H9 (cell line): ENCODE data around the gene HIRA. TPM values are rescaled to one million over a fixed set of nuclear protein-coding genes. Genes with fewer than 3 reads are reported as not detected.

Source experiments
- DNase-seq: peaks from one replicate; pipeline ENCODE4 v3.0.0-alpha.2; 2017
- H2AFZ ChIP-seq: one replicate; pipeline ENCODE4 v1.6.1; 2013; ENCODE audit warnings: mild to moderate bottlenecking, low read length, control low read depth, moderate library complexity
- H2AK5ac ChIP-seq: 2 replicates; pipeline ENCODE4 v1.6.1; 2013; ENCODE audit warnings: low read length, control low read depth, mixed read lengths; ENCODE audit not compliant: insufficient read length
- H2BK120ac ChIP-seq: one replicate; pipeline ENCODE4 v1.6.1; 2013; ENCODE audit warnings: low read depth, mild to moderate bottlenecking, low read length, control low read depth, inconsistent platforms; ENCODE audit not compliant: poor library complexity, severe bottlenecking
- H2BK12ac ChIP-seq: 2 replicates; pipeline ENCODE4 v1.6.1; 2013; ENCODE audit warnings: low read length, control low read depth, mixed read lengths, low read depth; ENCODE audit not compliant: insufficient read length
- H2BK15ac ChIP-seq: 2 replicates; pipeline ENCODE4 v1.6.1; 2013; ENCODE audit warnings: low read depth, low read length, control low read depth
- H2BK20ac ChIP-seq: one replicate; pipeline ENCODE4 v1.6.1; 2013; ENCODE audit warnings: low read depth, mild to moderate bottlenecking, low read length, control low read depth, inconsistent platforms; ENCODE audit not compliant: poor library complexity, severe bottlenecking
- H2BK5ac ChIP-seq: 2 replicates; pipeline ENCODE4 v1.6.1; 2013; ENCODE audit warnings: low read length, control low read depth, mixed read lengths; ENCODE audit not compliant: insufficient read length
- H3K14ac ChIP-seq: 2 replicates; pipeline ENCODE4 v1.6.1; 2013; ENCODE audit warnings: low read length, control low read depth; ENCODE audit not compliant: insufficient read depth
- H3K18ac ChIP-seq: 2 replicates; pipeline ENCODE4 v1.6.1; 2013; ENCODE audit warnings: low read depth, mild to moderate bottlenecking, mixed read lengths, low read length, control low read depth; ENCODE audit not compliant: insufficient read length
- H3K23ac ChIP-seq: 2 replicates; pipeline ENCODE4 v1.6.1; 2013; ENCODE audit warnings: low read length, control low read depth, mixed read lengths, low read depth; ENCODE audit not compliant: insufficient read length
- H3K23me2 ChIP-seq: 2 replicates; pipeline ENCODE4 v1.6.1; 2013; ENCODE audit warnings: low read depth, mild to moderate bottlenecking, mixed read lengths, low read length, control low read depth; ENCODE audit not compliant: insufficient read length, poor library complexity, severe bottlenecking
- H3K27ac ChIP-seq: 2 replicates; pipeline ENCODE4 v1.5.1; 2013; ENCODE audit warnings: low read length, control low read depth, mixed read lengths, low read depth; ENCODE audit not compliant: insufficient read length
- H3K27me3 ChIP-seq: 2 replicates; pipeline ENCODE4 v1.6.1; 2013; ENCODE audit warnings: low read length, control low read depth, inconsistent platforms; ENCODE audit not compliant: insufficient read depth
- H3K4ac ChIP-seq: 2 replicates; pipeline ENCODE4 v1.6.1; 2013; ENCODE audit warnings: low read depth, mild to moderate bottlenecking, control low read depth, inconsistent platforms, low read length, moderate library complexity
- H3K4me1 ChIP-seq: 2 replicates; pipeline ENCODE4 v1.6.1; 2013; ENCODE audit warnings: low read length, control low read depth, inconsistent platforms; ENCODE audit not compliant: insufficient read depth
- H3K4me2 ChIP-seq: 2 replicates; pipeline ENCODE4 v1.6.1; 2013; ENCODE audit warnings: low read length, control low read depth, mixed read lengths; ENCODE audit not compliant: insufficient read length, insufficient read depth
- H3K56ac ChIP-seq: 2 replicates; pipeline ENCODE4 v1.6.1; 2013; ENCODE audit warnings: low read depth, mild to moderate bottlenecking, mixed read lengths, low read length, control low read depth; ENCODE audit not compliant: insufficient read length
- H3K79me1 ChIP-seq: 2 replicates; pipeline ENCODE4 v1.6.1; 2013; ENCODE audit warnings: low read depth, mild to moderate bottlenecking, moderate library complexity, low read length, control low read depth, inconsistent platforms; ENCODE audit not compliant: insufficient read depth, poor library complexity, severe bottlenecking
- H3K79me2 ChIP-seq: 2 replicates; pipeline ENCODE4 v1.6.1; 2013; ENCODE audit warnings: low read length, control low read depth, inconsistent platforms; ENCODE audit not compliant: insufficient read depth
- H3K9ac ChIP-seq: 2 replicates; pipeline ENCODE4 v1.6.1; 2013; ENCODE audit warnings: low read length, control low read depth, mixed read lengths; ENCODE audit not compliant: insufficient read length; ENCODE audit errors: extremely low read depth
- H3K9me3 ChIP-seq: one replicate; pipeline ENCODE4 v1.6.1; 2013; ENCODE audit warnings: low read depth, low read length, inconsistent platforms; ENCODE audit not compliant: control insufficient read depth
- H3T11ph ChIP-seq: one replicate; pipeline ENCODE4 v1.6.1; 2013; ENCODE audit warnings: mild to moderate bottlenecking, low read length, control low read depth, inconsistent platforms
- H4K20me1 ChIP-seq: one replicate; pipeline ENCODE4 v1.6.1; 2013; ENCODE audit not compliant: control insufficient read depth, insufficient read length, insufficient read depth
- H4K5ac ChIP-seq: 2 replicates; pipeline ENCODE4 v1.6.1; 2013; ENCODE audit warnings: low read depth, mild to moderate bottlenecking, mixed read lengths, low read length, control low read depth; ENCODE audit not compliant: insufficient read length
- H4K8ac ChIP-seq: replicated peaks from 2 replicates; pipeline ENCODE4 v1.6.1; 2013; ENCODE audit warnings: low read length, control low read depth, mixed read lengths, low read depth; ENCODE audit not compliant: insufficient read length
- H4K91ac ChIP-seq: 2 replicates; pipeline ENCODE4 v1.6.1; 2013; ENCODE audit warnings: low read depth, mild to moderate bottlenecking, moderate library complexity, mixed read lengths, low read length, control low read depth; ENCODE audit not compliant: insufficient read length
- H3K27ac Mint-ChIP-seq, 3 experiments: 2 replicates in 2 of 3; 3 replicates in 1 of 3; pipeline ENCODE4 v1.8.0; 2020 to 2021; ENCODE audit warnings: mixed read lengths in 3 of 3, mild to moderate bottlenecking in 1 of 3, moderate library complexity in 1 of 3
- H3K27me3 Mint-ChIP-seq: 2 replicates; pipeline ENCODE4 v1.8.0; 2021; ENCODE audit warnings: low read depth, mild to moderate bottlenecking, moderate library complexity, mixed read lengths
- H3K36me3 Mint-ChIP-seq, 3 experiments: 2 replicates in 2 of 3; 3 replicates in 1 of 3; pipeline ENCODE4 v1.8.0; 2020 to 2021; ENCODE audit warnings: low read depth in 3 of 3, mixed read lengths in 3 of 3; ENCODE audit not compliant: insufficient read depth in 1 of 3
- H3K4me1 Mint-ChIP-seq, 2 experiments: 2 replicates each; pipeline ENCODE4 v1.8.0; 2020; ENCODE audit warnings: mixed read lengths in 2 of 2
- H3K4me3 Mint-ChIP-seq, 2 experiments: 2 replicates in 1 of 2; 3 replicates in 1 of 2; pipeline ENCODE4 v1.8.0; 2020 to 2021; ENCODE audit warnings: mild to moderate bottlenecking in 2 of 2, mixed read lengths in 2 of 2, moderate library complexity in 1 of 2
- H3K9me3 Mint-ChIP-seq, 2 experiments: 2 replicates in 1 of 2; 3 replicates in 1 of 2; pipeline ENCODE4 v1.8.0; 2020; ENCODE audit warnings: mild to moderate bottlenecking in 2 of 2, mixed read lengths in 2 of 2, moderate library complexity in 1 of 2
- CTCF ChIP-seq: fragments of 200-600 bp; sonication (generic); conservative IDR thresholded peaks from 3 replicates; pipeline ENCODE4 v1.8.0; 2021; ENCODE audit warnings: antibody characterized with exemption, mild to moderate bottlenecking
- WGBS: extraction: QIAGEN DNeasy Blood & Tissue Kit; methylation state at CpG from one replicate; pipeline ENCODE4 v1.1.7; 2013; ENCODE audit warnings: missing lambda C conversion rate, low lambda C conversion rate, mixed read lengths; ENCODE audit not compliant: insufficient read length; ENCODE audit errors: extremely low coverage; 5-methylcytosine and 5-hydroxymethylcytosine counted together
- total RNA-seq: library from RNA; stranded (reverse); gene quantifications from 2 replicates; pipeline ENCODE4 v1.2.1, GENCODE V29; 2021

Gene HIRA
- total RNA-seq, 1 experiment from 2014 or later, result 51.9 TPM

- H3K14ac ChIP-seq, result no peak overlapping the region
- no peaks in the 10 kb centered on the region for H3K79me2 ChIP-seq
- no peak overlapping the region for H3K4ac ChIP-seq
- H3K23ac ChIP-seq, result no peak overlapping the region
- Mint-ChIP-seq H3K9me3 (no peaks in the 10 kb centered on the region), H3K27me3 (no peaks in the 10 kb centered on the region; the same call in 1 of the 2 replicates), H3K4me3 (no peak overlapping the region), H3K36me3 (peaks cover 14 to 73% (median 50%) of the 10 kb centered on the region in 3 experiments; a peak in 6 of 7 replicates), H3K27ac (no peak overlapping the region), H3K4me1 (no peaks in the 10 kb centered on the region)
- H2BK12ac ChIP-seq, result no peak overlapping the region
- WGBS, result no CpG with 5 or more reads among the region's 3 CpGs
- no peak overlapping the region for H4K5ac ChIP-seq
- H3K9ac ChIP-seq, result no peak overlapping the region
- no peaks in the 10 kb centered on the region for H3K23me2 ChIP-seq
- no peaks in the 10 kb centered on the region for H3K27me3 ChIP-seq
- H4K91ac ChIP-seq, result no peak overlapping the region
- no peak overlapping the region for H2BK15ac ChIP-seq
- no peak for DNase-seq
- H2AK5ac ChIP-seq, result no peak overlapping the region
- H2BK20ac ChIP-seq, result no peak overlapping the region
- TF ChIP-seq CTCF, result no peak
- no peaks in the 10 kb centered on the region for H4K20me1 ChIP-seq
- no peaks in the 10 kb centered on the region for H3K9me3 ChIP-seq
- H3K4me1 ChIP-seq, result no peaks in the 10 kb centered on the region
- H2BK5ac ChIP-seq, result no peak overlapping the region
- no peak overlapping the region for H2BK120ac ChIP-seq
- H3T11ph ChIP-seq, result no peak overlapping the region
- H4K8ac ChIP-seq, result no peak overlapping the region
- no peak overlapping the region for H3K56ac ChIP-seq
- no peak overlapping the region for H3K18ac ChIP-seq
- H3K79me1 ChIP-seq, result no peaks in the 10 kb centered on the region
- H3K27ac ChIP-seq, result no peak overlapping the region
- H3K4me2 ChIP-seq, result no peak overlapping the region
- no peak overlapping the region for H2AFZ ChIP-seq
These were observed 33.8 kb downstream of the HIRA start for GRCh38 chr22:19397734-19398104.
